Neural cell (in vitro differentiated cells): ENCODE data around the gene TMEM164. TPM values are rescaled to one million over a fixed set of nuclear protein-coding genes. Genes with fewer than 3 reads are reported as not detected.
"Not testable (repeated sequence)": the region's sequence is repeated elsewhere in the genome, so short reads cannot be mapped to it uniquely, and the experiment has no call there.

Source experiments
- H2AFZ ChIP-seq: fragments of 200-600, 300-800 bp; sonication (generic), shearing (Covaris generic); 2 replicates; pipeline ENCODE4 v1.6.0; 2014; ENCODE audit warnings: low read depth, mild to moderate bottlenecking, antibody characterized with exemption, low read length, moderate library complexity
- H3F3A ChIP-seq: fragments of 200-600 bp; shearing (Covaris generic); 2 replicates; pipeline ENCODE4 v1.6.1; 2016; ENCODE audit warnings: mild to moderate bottlenecking, moderate library complexity, mixed read lengths, antibody characterized with exemption, low read length; ENCODE audit not compliant: insufficient read depth, poor library complexity, severe bottlenecking
- H3K27ac ChIP-seq: fragments of 200-600, 300-800 bp; sonication (generic), shearing (Covaris generic); 2 replicates; pipeline ENCODE4 v1.5.1; 2014; ENCODE audit warnings: mild to moderate bottlenecking, low read length, moderate library complexity
- H3K27me3 ChIP-seq: fragments of 300-800, 200-600 bp; sonication (generic), shearing (Covaris generic); 2 replicates; pipeline ENCODE4 v1.6.0; 2014; ENCODE audit warnings: mild to moderate bottlenecking, low read depth, low read length, moderate library complexity; ENCODE audit not compliant: insufficient read depth
- H3K36me3 ChIP-seq: fragments of 300-800, 200-600 bp; sonication (generic), shearing (Covaris generic); 2 replicates; pipeline ENCODE4 v1.5.1; 2014; ENCODE audit warnings: mild to moderate bottlenecking, antibody characterized with exemption, low read length, moderate library complexity; ENCODE audit not compliant: insufficient read depth
- H3K4me2 ChIP-seq: fragments of 300-800, 200-600 bp; sonication (generic), shearing (Covaris generic); 2 replicates; pipeline ENCODE4 v1.6.0; 2014; ENCODE audit warnings: mild to moderate bottlenecking, low read length
- H3K4me3 ChIP-seq: fragments of 300-800, 200-600 bp; sonication (generic), shearing (Covaris generic); 2 replicates; pipeline ENCODE4 v1.5.1; 2014; ENCODE audit warnings: mild to moderate bottlenecking, low read length, moderate library complexity
- H3K79me2 ChIP-seq: fragments of 200-600 bp; shearing (Covaris generic); replicated peaks from 2 replicates; pipeline ENCODE4 v1.6.0; 2014; ENCODE audit warnings: mild to moderate bottlenecking, low read length, moderate library complexity; ENCODE audit not compliant: insufficient read depth
- H3K9ac ChIP-seq: fragments of 300-800, 200-600 bp; sonication (generic), shearing (Covaris generic); 2 replicates; pipeline ENCODE4 v1.6.1; 2016; ENCODE audit warnings: mild to moderate bottlenecking, low read length, mixed read lengths
- H3K9me2 ChIP-seq: fragments of 200-600 bp; shearing (Covaris generic); 2 replicates; pipeline ENCODE4 v1.6.1; 2016; ENCODE audit warnings: mild to moderate bottlenecking, low read length, mixed read lengths; ENCODE audit not compliant: insufficient read depth
- H3K9me3 ChIP-seq: fragments of 200-600, 300-800 bp; sonication (generic), shearing (Covaris generic); 2 replicates; pipeline ENCODE4 v1.6.1; 2016; ENCODE audit warnings: mild to moderate bottlenecking, mixed run types, low read length, moderate library complexity, mixed read lengths
- H4K20me1 ChIP-seq: fragments of 200-600 bp; shearing (Covaris generic); 2 replicates; pipeline ENCODE4 v1.6.1; 2016; ENCODE audit warnings: mild to moderate bottlenecking, mixed run types; ENCODE audit not compliant: insufficient read depth
- CTCF ChIP-seq: fragments of 450-650 bp; IDR thresholded peaks from 2 replicates; pipeline ENCODE4 v1.5.1; 2014; ENCODE audit warnings: antibody characterized with exemption, mild to moderate bottlenecking, moderate library complexity; ENCODE audit not compliant: poor library complexity, severe bottlenecking
- EP300 ChIP-seq: fragments of 450-650 bp; conservative IDR thresholded peaks from 2 replicates; pipeline ENCODE4 v1.6.1; 2014; ENCODE audit warnings: antibody characterized with exemption, mild to moderate bottlenecking, moderate library complexity; ENCODE audit not compliant: poor library complexity, severe bottlenecking
- EZH2 ChIP-seq: fragments of 200-600, 300-800 bp; shearing (Covaris generic), sonication (generic); IDR thresholded peaks from 2 replicates; pipeline ENCODE4 v1.6.1; 2014; ENCODE audit warnings: antibody characterized with exemption, low read length, borderline replicate concordance, mild to moderate bottlenecking; ENCODE audit not compliant: insufficient read depth, poor library complexity, severe bottlenecking
- MXI1 ChIP-seq: fragments of 450-650 bp; conservative IDR thresholded peaks from 2 replicates; pipeline ENCODE4 v1.6.1; 2014; ENCODE audit warnings: antibody characterized with exemption, mild to moderate bottlenecking; ENCODE audit not compliant: poor library complexity, severe bottlenecking
- POLR2AphosphoS5 ChIP-seq: IDR thresholded peaks from 2 replicates; pipeline ENCODE4 v1.6.1; 2012
- RAD21 ChIP-seq: fragments of 450-650 bp; conservative IDR thresholded peaks from 2 replicates; pipeline ENCODE4 v1.6.1; 2014; ENCODE audit warnings: antibody characterized with exemption, mild to moderate bottlenecking, moderate library complexity
- SMC3 ChIP-seq: fragments of 450-650 bp; conservative IDR thresholded peaks from 2 replicates; pipeline ENCODE4 v1.6.1; 2014; ENCODE audit warnings: antibody characterized with exemption, mild to moderate bottlenecking, moderate library complexity; ENCODE audit not compliant: poor library complexity
- TAF1 ChIP-seq: IDR thresholded peaks from 2 replicates; pipeline ENCODE4 v1.6.1; 2012; ENCODE audit warnings: low read depth
- polyA plus RNA-seq: library from polyadenylated mRNA; depleted of rRNA; stranded (reverse); fragments of >200 nt; gene quantifications from 2 replicates; pipeline ENCODE4 v1.2.3, GENCODE V29; 2014
- TF ChIP-seq, protein P1 (sequence below): IDR thresholded peaks from 2 replicates; pipeline ENCODE4 v1.6.1; 2012; ENCODE audit warnings: borderline replicate concordance

Gene TMEM164
- polyA plus RNA-seq, 1 donor from 2014 or later, result 52.8 TPM

DNA sequence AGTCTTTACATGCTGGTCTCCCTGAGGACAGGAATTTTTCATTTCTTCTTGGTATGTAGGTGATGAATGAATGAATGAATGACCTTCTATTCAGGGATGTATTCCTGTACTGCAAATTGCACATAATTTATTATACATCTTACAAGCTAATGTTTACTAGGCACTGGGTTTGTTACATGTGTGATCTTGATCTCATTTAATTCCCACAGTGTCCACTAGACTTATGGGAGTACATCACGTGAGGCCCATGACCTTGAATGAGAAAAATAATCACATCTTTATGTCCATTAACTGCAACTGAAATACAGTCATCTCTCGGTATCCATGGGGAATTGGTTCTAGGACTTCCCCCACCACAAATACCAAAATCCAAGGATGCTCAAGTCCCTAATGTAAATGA lies 150.3 kb downstream of the TMEM164 start:
- Histone ChIP-seq H4K20me1 (no peaks in the 10 kb centered on the region), H3F3A (no peaks in the 10 kb centered on the region), H3K4me2 (no peak overlapping the region), H3K27ac (no peak overlapping the region), H3K4me3 (no peak overlapping the region), H3K36me3 (no peaks in the 10 kb centered on the region), H3K27me3 (no peaks in the 10 kb centered on the region), H3K9ac (no peak overlapping the region), H2AFZ (no peak overlapping the region), H3K79me2 (no peaks in the 10 kb centered on the region), H3K9me3 (no peaks in the 10 kb centered on the region), H3K9me2 (no peaks in the 10 kb centered on the region)
- no peak for TF ChIP-seq MXI1
- TF ChIP-seq, protein P1, sequence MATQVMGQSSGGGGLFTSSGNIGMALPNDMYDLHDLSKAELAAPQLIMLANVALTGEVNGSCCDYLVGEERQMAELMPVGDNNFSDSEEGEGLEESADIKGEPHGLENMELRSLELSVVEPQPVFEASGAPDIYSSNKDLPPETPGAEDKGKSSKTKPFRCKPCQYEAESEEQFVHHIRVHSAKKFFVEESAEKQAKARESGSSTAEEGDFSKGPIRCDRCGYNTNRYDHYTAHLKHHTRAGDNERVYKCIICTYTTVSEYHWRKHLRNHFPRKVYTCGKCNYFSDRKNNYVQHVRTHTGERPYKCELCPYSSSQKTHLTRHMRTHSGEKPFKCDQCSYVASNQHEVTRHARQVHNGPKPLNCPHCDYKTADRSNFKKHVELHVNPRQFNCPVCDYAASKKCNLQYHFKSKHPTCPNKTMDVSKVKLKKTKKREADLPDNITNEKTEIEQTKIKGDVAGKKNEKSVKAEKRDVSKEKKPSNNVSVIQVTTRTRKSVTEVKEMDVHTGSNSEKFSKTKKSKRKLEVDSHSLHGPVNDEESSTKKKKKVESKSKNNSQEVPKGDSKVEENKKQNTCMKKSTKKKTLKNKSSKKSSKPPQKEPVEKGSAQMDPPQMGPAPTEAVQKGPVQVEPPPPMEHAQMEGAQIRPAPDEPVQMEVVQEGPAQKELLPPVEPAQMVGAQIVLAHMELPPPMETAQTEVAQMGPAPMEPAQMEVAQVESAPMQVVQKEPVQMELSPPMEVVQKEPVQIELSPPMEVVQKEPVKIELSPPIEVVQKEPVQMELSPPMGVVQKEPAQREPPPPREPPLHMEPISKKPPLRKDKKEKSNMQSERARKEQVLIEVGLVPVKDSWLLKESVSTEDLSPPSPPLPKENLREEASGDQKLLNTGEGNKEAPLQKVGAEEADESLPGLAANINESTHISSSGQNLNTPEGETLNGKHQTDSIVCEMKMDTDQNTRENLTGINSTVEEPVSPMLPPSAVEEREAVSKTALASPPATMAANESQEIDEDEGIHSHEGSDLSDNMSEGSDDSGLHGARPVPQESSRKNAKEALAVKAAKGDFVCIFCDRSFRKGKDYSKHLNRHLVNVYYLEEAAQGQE, result no peak
- no peak for TF ChIP-seq CTCF
- TF ChIP-seq TAF1, result no peak
- no peak for TF ChIP-seq EP300
- no peak for TF ChIP-seq SMC3
- no peak for TF ChIP-seq EZH2
- TF ChIP-seq RAD21, result no peak
- no peak for TF ChIP-seq POLR2AphosphoS5

DNA sequence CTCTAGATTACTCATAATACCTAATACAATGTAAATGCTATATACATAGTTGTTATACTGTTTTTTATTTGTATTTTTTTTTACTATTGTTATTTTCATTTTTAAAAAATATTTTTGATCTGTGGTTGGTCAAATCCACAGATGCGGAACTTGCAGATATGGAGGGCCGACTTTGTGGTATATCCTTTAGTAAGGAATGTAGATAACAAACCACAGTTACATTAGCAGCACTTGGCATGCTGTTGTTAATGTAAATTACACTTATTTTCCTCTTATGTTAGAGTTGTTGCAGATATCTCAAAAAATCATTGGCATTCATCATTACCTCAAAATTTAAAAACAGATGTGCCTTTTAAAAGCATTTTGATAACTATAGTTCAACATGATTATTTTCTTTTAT lies 151.0 kb downstream of the TMEM164 start:
- no peak overlapping the region for H3K4me2 ChIP-seq
- H3K9ac ChIP-seq, result no peak overlapping the region
- no peaks in the 10 kb centered on the region for H3K9me3 ChIP-seq
- H3K27me3 ChIP-seq, result no peaks in the 10 kb centered on the region
- no peak overlapping the region for H2AFZ ChIP-seq
- H4K20me1 ChIP-seq, result no peaks in the 10 kb centered on the region
- H3K4me3 ChIP-seq, result no peak overlapping the region
- TF ChIP-seq SMC3 (no peak), RAD21 (no peak), MXI1 (no peak), CTCF (no peak), TAF1 (no peak), POLR2AphosphoS5 (no peak), EP300 (no peak), EZH2 (no peak)
- TF ChIP-seq, protein P1, result no peak
- no peaks in the 10 kb centered on the region for H3K79me2 ChIP-seq
- no peaks in the 10 kb centered on the region for H3K9me2 ChIP-seq
- no peaks in the 10 kb centered on the region for H3F3A ChIP-seq
- H3K36me3 ChIP-seq, result no peaks in the 10 kb centered on the region
- H3K27ac ChIP-seq, result no peak overlapping the region

- H3K4me2 ChIP-seq, H3K9me3 ChIP-seq, H4K20me1 ChIP-seq, H3K9ac ChIP-seq, H3K36me3 ChIP-seq, H3K27ac ChIP-seq, H3K79me2 ChIP-seq, H2AFZ ChIP-seq, H3F3A ChIP-seq, H3K27me3 ChIP-seq, H3K4me3 ChIP-seq, H3K9me2 ChIP-seq: not testable (repeated sequence)
Measured at GRCh38 chrX:110154328-110154727, 151.4 kb downstream of the TMEM164 start.
